ENCODE results near the gene DNAJC15.

DNAJC15 gene

DNA sequence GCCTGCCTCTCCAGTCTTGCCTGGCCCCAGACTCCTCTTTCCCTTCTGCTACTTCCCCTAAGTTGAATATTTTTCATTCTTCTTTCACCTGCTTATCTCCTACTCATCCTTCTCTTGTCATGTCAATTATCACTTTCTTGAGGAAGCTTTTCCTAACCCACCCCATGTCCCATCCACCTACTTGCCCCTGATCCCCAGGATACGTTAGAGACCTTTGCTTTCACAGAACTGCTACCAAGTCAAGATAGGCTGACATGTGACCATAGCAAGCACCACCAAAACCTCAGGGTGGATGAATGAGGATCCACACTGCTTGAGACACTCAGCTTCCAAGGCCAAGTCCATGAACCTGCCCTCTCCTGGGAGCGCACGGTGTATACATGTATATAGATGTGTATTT lies 131.5 kb downstream of the DNAJC15 start:
- no peak for DNase-seq (ENCODE audit: low spot score)

DNA sequence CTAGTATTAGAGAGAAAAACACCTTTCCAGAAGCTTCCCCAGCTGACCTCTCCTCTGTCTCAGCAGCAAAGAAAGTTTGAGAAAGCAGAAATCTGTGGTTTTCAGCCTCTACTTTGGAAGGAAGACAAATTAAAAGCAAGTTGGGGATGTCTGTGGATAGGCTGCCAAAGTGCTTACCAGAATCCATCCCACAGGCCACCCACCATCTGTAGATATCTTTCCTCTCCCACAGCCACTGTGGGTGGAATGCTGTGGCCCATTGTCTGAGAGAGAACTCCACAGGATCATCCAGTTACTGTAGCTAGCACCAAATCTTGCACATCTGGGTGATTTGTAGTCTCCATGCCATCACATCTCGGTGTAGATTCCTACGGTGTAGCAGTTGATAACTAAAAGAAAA lies 133.5 kb downstream of the DNAJC15 start:
- no peak for DNase-seq (ENCODE audit: low spot score)

DNA sequence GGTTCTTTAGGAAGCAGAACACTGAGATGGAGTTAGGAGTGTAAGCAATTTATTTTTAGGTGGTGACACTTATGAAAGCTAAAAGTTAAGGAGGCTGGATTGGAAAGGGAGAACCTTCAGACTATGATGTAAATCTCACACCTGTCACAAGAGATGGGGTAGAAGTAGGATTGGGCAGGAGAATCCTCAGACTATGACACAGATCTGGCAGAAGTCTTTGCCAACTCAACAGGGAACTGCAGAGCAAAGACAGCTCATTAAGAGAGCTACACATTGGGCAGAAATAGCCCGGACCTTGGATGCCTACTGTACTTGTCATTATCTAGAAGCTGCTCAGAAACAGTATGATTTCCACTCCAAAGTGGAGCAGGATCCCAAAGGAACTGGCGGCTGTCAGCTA lies 134.4 kb downstream of the DNAJC15 start:
- no peak for DNase-seq (ENCODE audit: low spot score)

DNA sequence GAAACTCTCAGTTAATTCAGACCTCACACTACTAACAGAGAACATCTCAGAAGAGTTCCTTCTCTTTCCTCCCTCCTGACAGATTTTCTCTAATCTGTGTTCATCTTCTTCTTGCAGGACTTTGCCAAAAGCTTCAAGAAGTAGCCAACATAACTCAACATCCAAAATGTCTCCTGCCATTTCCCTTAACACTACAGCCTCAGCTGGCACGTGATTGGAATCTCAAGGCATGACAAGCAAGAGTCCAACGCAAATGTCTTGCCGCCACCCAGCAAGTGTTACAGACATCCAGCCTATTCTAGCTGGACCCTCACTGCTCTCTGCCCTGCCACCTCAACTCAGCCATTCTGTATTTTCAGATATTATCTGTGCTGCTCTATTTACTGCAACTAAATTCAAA lies 135.1 kb downstream of the DNAJC15 start:
- no peak for DNase-seq (ENCODE audit: low spot score)

DNA sequence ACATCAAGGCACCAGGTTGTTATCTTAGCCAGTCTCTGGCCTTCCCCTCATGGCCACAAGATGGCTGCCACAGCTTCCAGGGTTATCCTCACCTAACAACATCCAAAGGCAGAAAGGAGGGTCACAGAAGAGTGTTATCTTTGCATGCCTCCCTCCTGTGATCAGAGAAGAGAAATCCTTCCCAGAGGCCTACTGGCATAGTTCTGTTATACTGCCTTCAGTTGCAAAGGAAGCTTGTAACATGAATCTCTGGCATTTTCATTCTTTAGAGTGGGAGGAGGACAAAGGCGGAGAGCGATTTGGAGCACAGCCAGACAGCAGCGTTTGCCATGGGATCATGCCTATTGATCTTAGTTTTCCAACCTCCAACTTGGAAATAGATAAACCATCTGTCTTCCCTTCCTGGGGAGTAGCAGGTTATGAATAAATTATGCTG lies 135.7 kb downstream of the DNAJC15 start:
- DNase-seq (ENCODE audit: low spot score) = no peak
